Skeletal muscle tissue (tissue), 4 donors: ENCODE results near the gene PPP2R3B. TPM values are rescaled to one million over a fixed set of nuclear protein-coding genes. Genes with fewer than 3 reads are reported as not detected.

Experiments
- H3K27ac ChIP-seq: one replicate; pipeline ENCODE4 v1.7.0; 2013; ENCODE audit warnings: mild to moderate bottlenecking, low read depth, low read length, inconsistent platforms
- H3K27me3 ChIP-seq, 3 donors: one replicate each; pipeline ENCODE4 v1.7.0; 2013; ENCODE audit warnings: low read length in 3 of 3; ENCODE audit not compliant: control insufficient read depth in 3 of 3, insufficient read depth in 3 of 3
- H3K36me3 ChIP-seq, 3 donors: one replicate each; pipeline ENCODE4 v1.7.0; 2013; ENCODE audit warnings: low read length in 3 of 3; ENCODE audit not compliant: control insufficient read depth in 3 of 3, insufficient read depth in 3 of 3
- H3K4me1 ChIP-seq, 3 donors: one replicate each; pipeline ENCODE4 v1.7.0; 2013; ENCODE audit warnings: low read length in 3 of 3, mild to moderate bottlenecking in 3 of 3; ENCODE audit not compliant: control insufficient read depth in 3 of 3, insufficient read depth in 3 of 3
- H3K4me3 ChIP-seq, 3 donors: one replicate each; pipeline ENCODE4 v1.7.0; 2013; ENCODE audit warnings: low read length in 3 of 3
- H3K9ac ChIP-seq, 3 donors: one replicate each; pipeline ENCODE4 v1.7.0; 2013; ENCODE audit warnings: low read length in 3 of 3, mild to moderate bottlenecking in 3 of 3, moderate library complexity in 2 of 3, low read depth in 1 of 3
- H3K9me3 ChIP-seq, 3 donors: one replicate each; pipeline ENCODE4 v1.7.0; 2013; ENCODE audit warnings: low read length in 3 of 3; ENCODE audit not compliant: control insufficient read depth in 3 of 3
- total RNA-seq: library from RNA; depleted of rRNA; stranded (reverse); fragments of >200 nt; gene quantifications from one replicate; pipeline ENCODE4 v1.2.3, GENCODE V29; 2014
- donor health status: Osteomylitis.

Gene PPP2R3B
- total RNA-seq, 1 donor from 2014 or later, result 172 TPM

GRCh38 chrX:404656-405055 lies 17.9 kb upstream of the PPP2R3B start:
- Histone ChIP-seq H3K4me3 (no peak overlapping the region), H3K27me3 (no peaks in the 10 kb centered on the region), H3K9me3 (no peaks in the 10 kb centered on the region), H3K4me1 (no peaks in the 10 kb centered on the region), H3K36me3 (no peaks in the 10 kb centered on the region), H3K27ac (no peak overlapping the region), H3K9ac (no peak overlapping the region)

- H3K9ac ChIP-seq, result no peak overlapping the region
- no peaks in the 10 kb centered on the region for H3K4me1 ChIP-seq
- no peaks in the 10 kb centered on the region for H3K9me3 ChIP-seq
Observed at GRCh38 chrX:402857-403256, 16.1 kb upstream of the PPP2R3B start.

GRCh38 chrX:400258-400657 lies 13.6 kb upstream of the PPP2R3B start:
- Histone ChIP-seq H3K27ac (no peak overlapping the region), H3K4me1 (peaks cover 0 to 5% (median 4%) of the 10 kb centered on the region in 3 donors), H3K9me3 (no peaks in the 10 kb centered on the region), H3K36me3 (no peaks in the 10 kb centered on the region), H3K27me3 (no peaks in the 10 kb centered on the region), H3K9ac (no peak overlapping the region), H3K4me3 (no peak overlapping the region)

More at GRCh38 chrX:402857-403256, 16.1 kb upstream of the PPP2R3B start:
- Histone ChIP-seq H3K36me3 (no peaks in the 10 kb centered on the region), H3K4me3 (no peak overlapping the region), H3K27me3 (no peaks in the 10 kb centered on the region), H3K27ac (no peak overlapping the region)

- peaks cover 0 to 5% (median 4%) of the 10 kb centered on the region in 3 donors for H3K4me1 ChIP-seq
- H3K27me3 ChIP-seq, result no peaks in the 10 kb centered on the region
- no peaks in the 10 kb centered on the region for H3K36me3 ChIP-seq
- H3K27ac ChIP-seq, result no peak overlapping the region
- peak overlapping the region in 2 of 3 donors; percentile 63 to 69 for H3K9ac ChIP-seq
- peak overlapping the region; percentile 14 to 45 (median 38) for H3K4me3 ChIP-seq
- H3K9me3 ChIP-seq, result no peaks in the 10 kb centered on the region
Observed at GRCh38 chrX:397575-397974, 10.9 kb upstream of the PPP2R3B start.

GRCh38 chrX:394830-395229 lies 8.1 kb upstream of the PPP2R3B start:
- Histone ChIP-seq H3K4me1 (peaks cover 0 to 5% (median 4%) of the 10 kb centered on the region in 3 donors), H3K27ac (no peak overlapping the region), H3K36me3 (no peaks in the 10 kb centered on the region), H3K9me3 (no peaks in the 10 kb centered on the region), H3K9ac (no peak overlapping the region), H3K4me3 (no peak overlapping the region), H3K27me3 (no peaks in the 10 kb centered on the region)

GRCh38 chrX:392575-392846 lies 5.8 kb upstream of the PPP2R3B start:
- no peak overlapping the region for H3K27ac ChIP-seq
- no peak overlapping the region for H3K9ac ChIP-seq
- H3K4me3 ChIP-seq, result no peak overlapping the region
- peaks cover 2 to 3% (median 3%) of the 10 kb centered on the region in 3 donors for H3K4me1 ChIP-seq
- H3K9me3 ChIP-seq, result no peaks in the 10 kb centered on the region
- no peaks in the 10 kb centered on the region for H3K27me3 ChIP-seq
- no peaks in the 10 kb centered on the region for H3K36me3 ChIP-seq

- Histone ChIP-seq H3K9ac (no peak overlapping the region), H3K9me3 (no peaks in the 10 kb centered on the region), H3K4me1 (peaks cover 0 to 4% (median 2%) of the 10 kb centered on the region in 3 donors), H3K27ac (no peak overlapping the region), H3K36me3 (peaks cover 0 to under 1% (median 0%) of the 10 kb centered on the region in 3 donors), H3K4me3 (no peak overlapping the region), H3K27me3 (no peaks in the 10 kb centered on the region)
Observed at GRCh38 chrX:391717-392574, 5.2 kb upstream of the PPP2R3B start.

- no peak overlapping the region for H3K9ac ChIP-seq
- H3K27me3 ChIP-seq, result no peaks in the 10 kb centered on the region
- no peak overlapping the region for H3K27ac ChIP-seq
- H3K4me1 ChIP-seq, result peaks cover 0 to 6% (median 6%) of the 10 kb centered on the region in 3 donors
- no peaks in the 10 kb centered on the region for H3K9me3 ChIP-seq
- H3K36me3 ChIP-seq, result peaks cover 0 to 2% (median 0%) of the 10 kb centered on the region in 3 donors
- no peak overlapping the region for H3K4me3 ChIP-seq
Observed at GRCh38 chrX:390459-390858, 3.8 kb upstream of the PPP2R3B start.

- Histone ChIP-seq H3K27ac (no peak overlapping the region), H3K4me1 (peaks cover 0 to 6% (median 6%) of the 10 kb centered on the region in 3 donors), H3K36me3 (peaks cover 0 to 2% (median 0%) of the 10 kb centered on the region in 3 donors), H3K27me3 (no peaks in the 10 kb centered on the region), H3K9me3 (no peaks in the 10 kb centered on the region), H3K9ac (no peak overlapping the region), H3K4me3 (no peak overlapping the region)
Observed at GRCh38 chrX:389021-389441, 2.3 kb upstream of the PPP2R3B start.

- Histone ChIP-seq H3K4me3 (peak overlapping the region; percentile 79 to 98 (median 88)), H3K4me1 (peaks cover 0 to 6% (median 6%) of the 10 kb centered on the region in 3 donors), H3K27me3 (no peaks in the 10 kb centered on the region), H3K36me3 (peaks cover 0 to 2% (median 0%) of the 10 kb centered on the region in 3 donors), H3K9ac (peak overlapping the region; percentile 81 to 99 (median 85)), H3K27ac (peak overlapping the region; percentile 98), H3K9me3 (no peaks in the 10 kb centered on the region)
Observed at GRCh38 chrX:387729-388128, 1.0 kb upstream of the PPP2R3B start.
